ENCODE data around the gene P3H4.
"Not testable (repeated sequence)": the region's sequence is repeated elsewhere in the genome, so short reads cannot be mapped to it uniquely, and the experiment has no call there.

Gene P3H4

GRCh38 chr17:41792845-41793783, 18.6 kb downstream of the P3H4 start:
- DNase-seq: no peak

- no peak for DNase-seq
Measured at GRCh38 chr17:41787021-41787418, 24.7 kb downstream of the P3H4 start.

GRCh38 chr17:41786227-41787020, 25.3 kb downstream of the P3H4 start, which contains the start of gene JUP:
Gene JUP (minus strand): TSS chr17:41786711. CDS start chr17:41771854, 14,857 bp downstream.
- DNase-seq: peak; percentile 91

GRCh38 chr17:41785859-41786226, 25.9 kb downstream of the P3H4 start:
- no peak for DNase-seq

GRCh38 chr17:41785091-41785858, 26.5 kb downstream of the P3H4 start:
- no peak for DNase-seq

- DNase-seq: peak; percentile 18
Measured at GRCh38 chr17:41784207-41784744, 27.5 kb downstream of the P3H4 start.

- DNase-seq: no peak
Measured at GRCh38 chr17:41782142-41782541, 29.6 kb downstream of the P3H4 start.

GRCh38 chr17:41781404-41782110, 30.2 kb downstream of the P3H4 start:
- no peak for DNase-seq

- DNase-seq: no peak
Measured at GRCh38 chr17:41779954-41780353, 31.8 kb downstream of the P3H4 start.

- DNase-seq: no peak
Measured at GRCh38 chr17:41777574-41778188, 34.1 kb downstream of the P3H4 start.

GRCh38 chr17:41777157-41777573, 34.6 kb downstream of the P3H4 start:
- DNase-seq: no peak

GRCh38 chr17:41776262-41776900, 35.4 kb downstream of the P3H4 start:
- DNase-seq: not testable (repeated sequence)

GRCh38 chr17:41775394-41776226, 36.1 kb downstream of the P3H4 start:
- no peak for DNase-seq

- no peak for DNase-seq
Measured at GRCh38 chr17:41773731-41774193, 38.0 kb downstream of the P3H4 start.

- DNase-seq: no peak
Measured at GRCh38 chr17:41773190-41773588, 38.6 kb downstream of the P3H4 start.

- DNase-seq: no peak
Measured at GRCh38 chr17:41772586-41773189, 39.1 kb downstream of the P3H4 start.

- DNase-seq: no peak
Measured at GRCh38 chr17:41772218-41772585, 39.5 kb downstream of the P3H4 start.

GRCh38 chr17:41771389-41772206, 40.2 kb downstream of the P3H4 start:
- no peak for DNase-seq

GRCh38 chr17:41769985-41770384, 41.8 kb downstream of the P3H4 start:
- no peak for DNase-seq

All from activated CD4-positive, alpha-beta T cell treated with anti-CD3 and anti-CD28 coated beads, Interleukin-2, amount 50 U/mL, for 16 hours (primary cell).